ENCODE results near the gene EXOC4. TPM values are rescaled to one million over a fixed set of nuclear protein-coding genes. Genes with fewer than 3 reads are reported as not detected.

The EXOC4 gene
- total RNA-seq, 1 donor from 2014 or later = 41.3 TPM

DNA sequence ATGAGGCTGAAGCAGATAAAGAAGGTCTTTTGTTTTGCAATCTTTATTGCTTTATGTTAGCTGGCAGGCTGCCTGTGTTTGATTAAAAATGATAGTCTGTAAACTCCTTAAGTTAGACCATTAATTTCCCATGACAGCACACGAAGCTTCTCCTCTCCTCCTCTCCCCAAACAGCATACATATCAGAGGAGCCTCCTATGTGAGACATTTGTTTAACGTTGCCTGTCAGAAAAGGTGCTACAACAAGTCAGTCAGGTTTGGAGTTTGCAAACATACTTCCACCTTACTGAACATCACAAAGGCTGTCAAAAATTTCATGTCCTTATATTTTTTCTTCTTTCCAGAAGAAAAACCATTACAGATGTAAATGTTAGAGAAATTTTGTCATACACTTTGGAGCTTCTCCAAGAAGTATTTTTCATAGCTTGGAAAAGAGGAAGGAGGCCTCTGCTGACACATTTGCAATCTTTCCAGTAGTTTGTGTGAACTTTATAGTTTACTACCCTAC, 393.1 kb downstream of the EXOC4 start:
- TF ChIP-seq, protein P1, sequence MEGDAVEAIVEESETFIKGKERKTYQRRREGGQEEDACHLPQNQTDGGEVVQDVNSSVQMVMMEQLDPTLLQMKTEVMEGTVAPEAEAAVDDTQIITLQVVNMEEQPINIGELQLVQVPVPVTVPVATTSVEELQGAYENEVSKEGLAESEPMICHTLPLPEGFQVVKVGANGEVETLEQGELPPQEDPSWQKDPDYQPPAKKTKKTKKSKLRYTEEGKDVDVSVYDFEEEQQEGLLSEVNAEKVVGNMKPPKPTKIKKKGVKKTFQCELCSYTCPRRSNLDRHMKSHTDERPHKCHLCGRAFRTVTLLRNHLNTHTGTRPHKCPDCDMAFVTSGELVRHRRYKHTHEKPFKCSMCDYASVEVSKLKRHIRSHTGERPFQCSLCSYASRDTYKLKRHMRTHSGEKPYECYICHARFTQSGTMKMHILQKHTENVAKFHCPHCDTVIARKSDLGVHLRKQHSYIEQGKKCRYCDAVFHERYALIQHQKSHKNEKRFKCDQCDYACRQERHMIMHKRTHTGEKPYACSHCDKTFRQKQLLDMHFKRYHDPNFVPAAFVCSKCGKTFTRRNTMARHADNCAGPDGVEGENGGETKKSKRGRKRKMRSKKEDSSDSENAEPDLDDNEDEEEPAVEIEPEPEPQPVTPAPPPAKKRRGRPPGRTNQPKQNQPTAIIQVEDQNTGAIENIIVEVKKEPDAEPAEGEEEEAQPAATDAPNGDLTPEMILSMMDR (conservative IDR thresholded peaks at IDR 0.05; ENCODE audit: low read depth, low read length) = no peak
- no peak overlapping the region for H3K4me3 ChIP-seq (ENCODE audit: low read depth, low read length)
- no peak for DNase-seq (ENCODE audit: low read depth)

- H3K4me3 ChIP-seq (ENCODE audit: low read depth, low read length) = no peak overlapping the region
- DNase-seq (ENCODE audit: low read depth) = no peak
- TF ChIP-seq, protein P1 (conservative IDR thresholded peaks at IDR 0.05; ENCODE audit: low read depth, low read length) = no peak
Observed at GRCh38 chr7:133646472-133647315, 393.8 kb downstream of the EXOC4 start.

GRCh38 chr7:133649593-133649992, 396.7 kb downstream of the EXOC4 start:
- TF ChIP-seq, protein P1 (conservative IDR thresholded peaks at IDR 0.05; ENCODE audit: low read depth, low read length) = no peak
- H3K4me3 ChIP-seq (ENCODE audit: low read depth, low read length) = no peak overlapping the region
- DNase-seq (ENCODE audit: low read depth) = no peak

DNA sequence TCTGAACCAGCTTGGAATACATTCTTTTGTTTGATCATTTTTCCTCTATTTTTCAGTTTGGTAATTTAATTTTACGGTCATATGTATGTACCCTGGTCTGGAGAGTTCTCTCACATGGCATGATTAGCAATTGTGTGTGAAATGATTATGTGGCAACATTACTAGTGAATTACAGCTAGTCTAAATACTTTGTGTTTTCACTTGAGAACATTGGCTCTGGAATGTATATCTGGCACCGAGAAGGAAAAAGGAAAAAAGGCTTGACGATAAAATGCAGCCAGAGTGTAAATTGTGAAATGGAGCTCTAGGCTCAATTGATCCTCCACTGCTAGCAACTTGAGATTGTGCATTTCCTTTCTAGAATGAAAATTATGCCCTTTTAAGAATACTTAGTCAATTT, 397.2 kb downstream of the EXOC4 start:
- no peak overlapping the region for H3K4me3 ChIP-seq (ENCODE audit: low read depth, low read length)
- DNase-seq (ENCODE audit: low read depth) = no peak
- TF ChIP-seq, protein P1 (conservative IDR thresholded peaks at IDR 0.05; ENCODE audit: low read depth, low read length) = no peak

- TF ChIP-seq, protein P1 (conservative IDR thresholded peaks at IDR 0.05; ENCODE audit: low read depth, low read length) = no peak
- DNase-seq (ENCODE audit: low read depth) = peak; percentile 25
- no peak overlapping the region for H3K4me3 ChIP-seq (ENCODE audit: low read depth, low read length)
Observed at GRCh38 chr7:133650487-133651300, 397.8 kb downstream of the EXOC4 start.

GRCh38 chr7:133652547-133652946, 399.7 kb downstream of the EXOC4 start:
- no peak overlapping the region for H3K4me3 ChIP-seq (ENCODE audit: low read depth, low read length)
- DNase-seq (ENCODE audit: low read depth) = no peak

More at GRCh38 chr7:133652547-133652946, 399.7 kb downstream of the EXOC4 start:
- TF ChIP-seq, protein P1 (conservative IDR thresholded peaks at IDR 0.05; ENCODE audit: low read depth, low read length) = no peak
